ENCODE data around the gene IL36B.

GRCh38 chr2:113009622-113010021 lies 43.0 kb downstream of the IL36B start:
- TF ChIP-seq CHD2 (IDR thresholded peaks at IDR 0.05; ENCODE audit: low read length, partially characterized antibody) (no peak), MXI1 (IDR thresholded peaks at IDR 0.05; ENCODE audit: low read depth, low read length) (no peak), POLR2AphosphoS5 (IDR thresholded peaks at IDR 0.05; ENCODE audit: low read depth, low read length) (no peak), USF2 (IDR thresholded peaks at IDR 0.05; ENCODE audit: borderline replicate concordance, low read depth, low read length) (no peak)
